ENCODE results near the gene SLC37A3. TPM values are rescaled to one million over a fixed set of nuclear protein-coding genes. Genes with fewer than 3 reads are reported as not detected.

SLC37A3 gene
- total RNA-seq, 1 experiment from 2014 or later, result 52.7 TPM

GRCh38 chr7:140447841-140448240 is 49.5 kb upstream of the SLC37A3 start:
- no peak overlapping the region for H3K4me2 ChIP-seq (ENCODE audit: insufficient read depth, insufficient read length, low read length)
- H3K23ac ChIP-seq (ENCODE audit: insufficient read length, low read depth, low read length), result no peak overlapping the region
- TF ChIP-seq CTCF (conservative IDR thresholded peaks at IDR 0.05), result no peak
- no peak overlapping the region for H2BK5ac ChIP-seq (ENCODE audit: insufficient read length, low read length)
- Mint-ChIP-seq H3K27ac (peak overlapping the region; percentile 35 to 96 (median 51); a peak in 6 of 7 replicates), H3K4me3 (no peak overlapping the region; a peak in 1 of 5 replicates), H3K36me3 (ENCODE audit: insufficient read depth in 1 of 3, low read depth in 3 of 3) (peaks cover 9 to 16% (median 12%) of the 10 kb centered on the region in 3 experiments; a peak in 6 of 7 replicates), H3K27me3 (ENCODE audit: low read depth) (no peaks in the 10 kb centered on the region; the same call in 1 of the 2 replicates), H3K9me3 (no peaks in the 10 kb centered on the region; a peak in 2 of 5 replicates), H3K4me1 (peaks cover 50 to 53% of the 10 kb centered on the region in 2 experiments)
- no peaks in the 10 kb centered on the region for H3K27me3 ChIP-seq (ENCODE audit: insufficient read depth, low read length)
- no peaks in the 10 kb centered on the region for H4K20me1 ChIP-seq (ENCODE audit: control insufficient read depth, insufficient read depth, insufficient read length)
- H3K4me1 ChIP-seq (ENCODE audit: insufficient read depth, low read length), result peaks cover 23% of the 10 kb centered on the region; the same call in 1 of the 2 replicates
- no peaks in the 10 kb centered on the region for H3K23me2 ChIP-seq (ENCODE audit: insufficient read length, low read depth, low read length, poor library complexity, severe bottlenecking)
- no peak overlapping the region for H2BK12ac ChIP-seq (ENCODE audit: insufficient read length, low read depth, low read length)
- no peak for DNase-seq
- no peak overlapping the region for H2BK15ac ChIP-seq (ENCODE audit: low read depth, low read length)
- WGBS (ENCODE audit: extremely low coverage, insufficient read length, low lambda C conversion rate), result no CpG with 5 or more reads among the region's 7 CpGs
- H4K5ac ChIP-seq (ENCODE audit: insufficient read length, low read depth, low read length), result no peak overlapping the region
- H2AFZ ChIP-seq (ENCODE audit: low read length), result no peak overlapping the region
- no peaks in the 10 kb centered on the region for H3K79me2 ChIP-seq (ENCODE audit: insufficient read depth, low read length)
- H3K56ac ChIP-seq (ENCODE audit: insufficient read length, low read depth, low read length), result no peak overlapping the region
- no peaks in the 10 kb centered on the region for H3K9me3 ChIP-seq (ENCODE audit: control insufficient read depth, low read depth, low read length)
- no peak overlapping the region for H3K14ac ChIP-seq (ENCODE audit: insufficient read depth, low read length)
- no peak overlapping the region for H3K4ac ChIP-seq (ENCODE audit: low read depth, low read length)
- no peak overlapping the region for H4K8ac ChIP-seq (replicated peaks; ENCODE audit: insufficient read length, low read depth, low read length)
- H2AK5ac ChIP-seq (ENCODE audit: insufficient read length, low read length), result no peak overlapping the region
- H3K27ac ChIP-seq (ENCODE audit: insufficient read length, low read depth, low read length), result peak overlapping the region; percentile 14
- H3K18ac ChIP-seq (ENCODE audit: insufficient read length, low read depth, low read length), result no peak overlapping the region
- no peak overlapping the region for H4K91ac ChIP-seq (ENCODE audit: insufficient read length, low read depth, low read length)
- H2BK120ac ChIP-seq (ENCODE audit: low read depth, low read length, poor library complexity, severe bottlenecking), result no peak overlapping the region
- H3T11ph ChIP-seq (ENCODE audit: low read length), result no peak overlapping the region
- H3K79me1 ChIP-seq (ENCODE audit: insufficient read depth, low read depth, low read length, poor library complexity, severe bottlenecking), result no peaks in the 10 kb centered on the region
- no peak overlapping the region for H2BK20ac ChIP-seq (ENCODE audit: low read depth, low read length, poor library complexity, severe bottlenecking)
- no peak overlapping the region for H3K9ac ChIP-seq (ENCODE audit: extremely low read depth, insufficient read length, low read length)

Data from H9 (cell line).